H9 (cell line): ENCODE results near the gene RAD54L. TPM values are rescaled to one million over a fixed set of nuclear protein-coding genes. Genes with fewer than 3 reads are reported as not detected.

Source experiments
- DNase-seq: peaks from one replicate; pipeline ENCODE4 v3.0.0-alpha.2; 2017
- H2AFZ ChIP-seq: one replicate; pipeline ENCODE4 v1.6.1; 2013; ENCODE audit warnings: mild to moderate bottlenecking, low read length, control low read depth, moderate library complexity
- H2AK5ac ChIP-seq: 2 replicates; pipeline ENCODE4 v1.6.1; 2013; ENCODE audit warnings: low read length, control low read depth, mixed read lengths; ENCODE audit not compliant: insufficient read length
- H2BK120ac ChIP-seq: one replicate; pipeline ENCODE4 v1.6.1; 2013; ENCODE audit warnings: low read depth, mild to moderate bottlenecking, low read length, control low read depth, inconsistent platforms; ENCODE audit not compliant: poor library complexity, severe bottlenecking
- H2BK12ac ChIP-seq: 2 replicates; pipeline ENCODE4 v1.6.1; 2013; ENCODE audit warnings: low read length, control low read depth, mixed read lengths, low read depth; ENCODE audit not compliant: insufficient read length
- H2BK15ac ChIP-seq: 2 replicates; pipeline ENCODE4 v1.6.1; 2013; ENCODE audit warnings: low read depth, low read length, control low read depth
- H2BK20ac ChIP-seq: one replicate; pipeline ENCODE4 v1.6.1; 2013; ENCODE audit warnings: low read depth, mild to moderate bottlenecking, low read length, control low read depth, inconsistent platforms; ENCODE audit not compliant: poor library complexity, severe bottlenecking
- H2BK5ac ChIP-seq: 2 replicates; pipeline ENCODE4 v1.6.1; 2013; ENCODE audit warnings: low read length, control low read depth, mixed read lengths; ENCODE audit not compliant: insufficient read length
- H3K14ac ChIP-seq: 2 replicates; pipeline ENCODE4 v1.6.1; 2013; ENCODE audit warnings: low read length, control low read depth; ENCODE audit not compliant: insufficient read depth
- H3K18ac ChIP-seq: 2 replicates; pipeline ENCODE4 v1.6.1; 2013; ENCODE audit warnings: low read depth, mild to moderate bottlenecking, mixed read lengths, low read length, control low read depth; ENCODE audit not compliant: insufficient read length
- H3K23ac ChIP-seq: 2 replicates; pipeline ENCODE4 v1.6.1; 2013; ENCODE audit warnings: low read length, control low read depth, mixed read lengths, low read depth; ENCODE audit not compliant: insufficient read length
- H3K23me2 ChIP-seq: 2 replicates; pipeline ENCODE4 v1.6.1; 2013; ENCODE audit warnings: low read depth, mild to moderate bottlenecking, mixed read lengths, low read length, control low read depth; ENCODE audit not compliant: insufficient read length, poor library complexity, severe bottlenecking
- H3K27ac ChIP-seq: 2 replicates; pipeline ENCODE4 v1.5.1; 2013; ENCODE audit warnings: low read length, control low read depth, mixed read lengths, low read depth; ENCODE audit not compliant: insufficient read length
- H3K27me3 ChIP-seq: 2 replicates; pipeline ENCODE4 v1.6.1; 2013; ENCODE audit warnings: low read length, control low read depth, inconsistent platforms; ENCODE audit not compliant: insufficient read depth
- H3K4ac ChIP-seq: 2 replicates; pipeline ENCODE4 v1.6.1; 2013; ENCODE audit warnings: low read depth, mild to moderate bottlenecking, control low read depth, inconsistent platforms, low read length, moderate library complexity
- H3K4me1 ChIP-seq: 2 replicates; pipeline ENCODE4 v1.6.1; 2013; ENCODE audit warnings: low read length, control low read depth, inconsistent platforms; ENCODE audit not compliant: insufficient read depth
- H3K4me2 ChIP-seq: 2 replicates; pipeline ENCODE4 v1.6.1; 2013; ENCODE audit warnings: low read length, control low read depth, mixed read lengths; ENCODE audit not compliant: insufficient read length, insufficient read depth
- H3K56ac ChIP-seq: 2 replicates; pipeline ENCODE4 v1.6.1; 2013; ENCODE audit warnings: low read depth, mild to moderate bottlenecking, mixed read lengths, low read length, control low read depth; ENCODE audit not compliant: insufficient read length
- H3K79me1 ChIP-seq: 2 replicates; pipeline ENCODE4 v1.6.1; 2013; ENCODE audit warnings: low read depth, mild to moderate bottlenecking, moderate library complexity, low read length, control low read depth, inconsistent platforms; ENCODE audit not compliant: insufficient read depth, poor library complexity, severe bottlenecking
- H3K79me2 ChIP-seq: 2 replicates; pipeline ENCODE4 v1.6.1; 2013; ENCODE audit warnings: low read length, control low read depth, inconsistent platforms; ENCODE audit not compliant: insufficient read depth
- H3K9ac ChIP-seq: 2 replicates; pipeline ENCODE4 v1.6.1; 2013; ENCODE audit warnings: low read length, control low read depth, mixed read lengths; ENCODE audit not compliant: insufficient read length; ENCODE audit errors: extremely low read depth
- H3K9me3 ChIP-seq: one replicate; pipeline ENCODE4 v1.6.1; 2013; ENCODE audit warnings: low read depth, low read length, inconsistent platforms; ENCODE audit not compliant: control insufficient read depth
- H3T11ph ChIP-seq: one replicate; pipeline ENCODE4 v1.6.1; 2013; ENCODE audit warnings: mild to moderate bottlenecking, low read length, control low read depth, inconsistent platforms
- H4K20me1 ChIP-seq: one replicate; pipeline ENCODE4 v1.6.1; 2013; ENCODE audit not compliant: control insufficient read depth, insufficient read length, insufficient read depth
- H4K5ac ChIP-seq: 2 replicates; pipeline ENCODE4 v1.6.1; 2013; ENCODE audit warnings: low read depth, mild to moderate bottlenecking, mixed read lengths, low read length, control low read depth; ENCODE audit not compliant: insufficient read length
- H4K8ac ChIP-seq: replicated peaks from 2 replicates; pipeline ENCODE4 v1.6.1; 2013; ENCODE audit warnings: low read length, control low read depth, mixed read lengths, low read depth; ENCODE audit not compliant: insufficient read length
- H4K91ac ChIP-seq: 2 replicates; pipeline ENCODE4 v1.6.1; 2013; ENCODE audit warnings: low read depth, mild to moderate bottlenecking, moderate library complexity, mixed read lengths, low read length, control low read depth; ENCODE audit not compliant: insufficient read length
- H3K27ac Mint-ChIP-seq, 3 experiments: 2 replicates in 2 of 3; 3 replicates in 1 of 3; pipeline ENCODE4 v1.8.0; 2020 to 2021; ENCODE audit warnings: mixed read lengths in 3 of 3, mild to moderate bottlenecking in 1 of 3, moderate library complexity in 1 of 3
- H3K27me3 Mint-ChIP-seq: 2 replicates; pipeline ENCODE4 v1.8.0; 2021; ENCODE audit warnings: low read depth, mild to moderate bottlenecking, moderate library complexity, mixed read lengths
- H3K36me3 Mint-ChIP-seq, 3 experiments: 2 replicates in 2 of 3; 3 replicates in 1 of 3; pipeline ENCODE4 v1.8.0; 2020 to 2021; ENCODE audit warnings: low read depth in 3 of 3, mixed read lengths in 3 of 3; ENCODE audit not compliant: insufficient read depth in 1 of 3
- H3K4me1 Mint-ChIP-seq, 2 experiments: 2 replicates each; pipeline ENCODE4 v1.8.0; 2020; ENCODE audit warnings: mixed read lengths in 2 of 2
- H3K4me3 Mint-ChIP-seq, 2 experiments: 2 replicates in 1 of 2; 3 replicates in 1 of 2; pipeline ENCODE4 v1.8.0; 2020 to 2021; ENCODE audit warnings: mild to moderate bottlenecking in 2 of 2, mixed read lengths in 2 of 2, moderate library complexity in 1 of 2
- H3K9me3 Mint-ChIP-seq, 2 experiments: 2 replicates in 1 of 2; 3 replicates in 1 of 2; pipeline ENCODE4 v1.8.0; 2020; ENCODE audit warnings: mild to moderate bottlenecking in 2 of 2, mixed read lengths in 2 of 2, moderate library complexity in 1 of 2
- CTCF ChIP-seq: fragments of 200-600 bp; sonication (generic); conservative IDR thresholded peaks from 3 replicates; pipeline ENCODE4 v1.8.0; 2021; ENCODE audit warnings: antibody characterized with exemption, mild to moderate bottlenecking
- WGBS: extraction: QIAGEN DNeasy Blood & Tissue Kit; methylation state at CpG from one replicate; pipeline ENCODE4 v1.1.7; 2013; ENCODE audit warnings: missing lambda C conversion rate, low lambda C conversion rate, mixed read lengths; ENCODE audit not compliant: insufficient read length; ENCODE audit errors: extremely low coverage; 5-methylcytosine and 5-hydroxymethylcytosine counted together
- total RNA-seq: library from RNA; stranded (reverse); gene quantifications from 2 replicates; pipeline ENCODE4 v1.2.1, GENCODE V29; 2021

RAD54L gene
- total RNA-seq, 1 experiment from 2014 or later = 43.4 TPM

- no peaks in the 10 kb centered on the region for H3K27me3 Mint-ChIP-seq
These were observed 36.5 kb upstream of the RAD54L start for GRCh38 chr1:46211051-46211450.

More at GRCh38 chr1:46211051-46211450, 36.5 kb upstream of the RAD54L start:
- Histone ChIP-seq H3K4me1 (no peaks in the 10 kb centered on the region), H4K20me1 (no peaks in the 10 kb centered on the region), H2AK5ac (no peak overlapping the region), H2BK15ac (no peak overlapping the region), H3T11ph (no peak overlapping the region), H2BK12ac (no peak overlapping the region), H2BK20ac (no peak overlapping the region), H3K9me3 (no peaks in the 10 kb centered on the region), H3K79me2 (no peaks in the 10 kb centered on the region), H2AFZ (no peak overlapping the region), H2BK5ac (no peak overlapping the region), H3K56ac (no peak overlapping the region), H3K79me1 (no peaks in the 10 kb centered on the region), H3K14ac (no peak overlapping the region), H3K4ac (no peak overlapping the region), H3K23me2 (no peaks in the 10 kb centered on the region), H3K27ac (no peak overlapping the region), H4K5ac (no peak overlapping the region), H2BK120ac (no peak overlapping the region), H4K8ac (no peak overlapping the region), H3K27me3 (no peaks in the 10 kb centered on the region), H3K9ac (no peak overlapping the region), H4K91ac (no peak overlapping the region), H3K4me2 (no peak overlapping the region), H3K23ac (no peak overlapping the region), H3K18ac (no peak overlapping the region)
- no CpG with 5 or more reads among the region's 2 CpGs for WGBS
- no peak for DNase-seq
- Mint-ChIP-seq H3K4me3 (no peak overlapping the region), H3K27ac (no peak overlapping the region; a peak in 1 of 7 replicates), H3K9me3 (no peaks in the 10 kb centered on the region; a peak in 1 of 5 replicates), H3K4me1 (no peaks in the 10 kb centered on the region), H3K36me3 (peaks cover 0 to 2% (median 2%) of the 10 kb centered on the region in 3 experiments; a peak in 3 of 7 replicates)
- no peak for TF ChIP-seq CTCF
